Measurements from ENCODE around the gene FOXP4. TPM values are rescaled to one million over a fixed set of nuclear protein-coding genes. Genes with fewer than 3 reads are reported as not detected.

Gene FOXP4
- total RNA-seq, 4 donors from 2014 or later: 10.8 to 30.7 (median 17.7) TPM

GRCh38 chr6:41564448-41565142 is 18.4 kb downstream of the FOXP4 start:
- WGBS: 93% methylated on average over 5 of the region's 5 CpGs
- Histone ChIP-seq H3K4me1 (peaks cover 28 to 48% (median 32%) of the 10 kb centered on the region in 4 donors), H3K27me3 (no peaks in the 10 kb centered on the region), H3K4me3 (no peak overlapping the region), H3K36me3 (peaks cover 20 to 44% (median 29%) of the 10 kb centered on the region in 4 donors), H3K27ac (replicated peaks in 1 of 4) (no peak overlapping the region), H3K9me3 (no peaks in the 10 kb centered on the region)
- intact Hi-C loops (cut with DNase I): no loop called here
- TF ChIP-seq POLR2AphosphoS5 (IDR thresholded peaks at IDR 0.05) (no peak), POLR2A (IDR thresholded peaks at IDR 0.05; ENCODE audit: low read depth) (no peak), EP300 (IDR thresholded peaks at IDR 0.05) (no peak), CTCF (IDR thresholded peaks at IDR 0.05) (no peak)
- DNase-seq (ENCODE audit: extremely low spot score): no peak

DNA sequence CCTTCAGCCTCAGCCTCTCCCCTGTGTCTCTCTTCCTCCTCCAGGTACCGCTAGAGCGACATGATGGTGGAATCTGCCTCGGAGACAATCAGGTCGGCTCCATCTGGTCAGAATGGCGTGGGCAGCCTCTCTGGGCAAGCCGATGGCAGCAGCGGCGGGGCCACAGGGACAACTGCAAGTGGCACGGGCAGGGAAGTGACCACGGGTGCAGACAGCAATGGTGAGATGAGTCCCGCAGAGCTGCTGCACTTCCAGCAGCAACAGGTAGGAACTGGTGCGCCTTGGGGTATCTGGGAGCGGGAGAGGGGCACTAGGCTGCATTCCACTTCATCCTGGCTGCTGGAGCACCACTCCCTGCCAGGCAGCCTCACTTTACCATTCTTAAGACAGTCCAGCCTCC is 19.5 kb downstream of the FOXP4 start:
- Histone ChIP-seq H3K36me3 (peaks cover 20 to 52% (median 29%) of the 10 kb centered on the region in 4 donors), H3K27ac (replicated peaks in 1 of 4) (no peak overlapping the region), H3K9me3 (no peaks in the 10 kb centered on the region), H3K4me3 (no peak overlapping the region), H3K4me1 (peaks cover 24 to 38% (median 31%) of the 10 kb centered on the region in 4 donors), H3K27me3 (no peaks in the 10 kb centered on the region)
- WGBS: 95% methylated on average over 13 of the region's 13 CpGs
- intact Hi-C loops (cut with DNase I): no loop called here
- TF ChIP-seq CTCF (IDR thresholded peaks at IDR 0.05): no peak
- no peak for DNase-seq (ENCODE audit: extremely low spot score)

DNA sequence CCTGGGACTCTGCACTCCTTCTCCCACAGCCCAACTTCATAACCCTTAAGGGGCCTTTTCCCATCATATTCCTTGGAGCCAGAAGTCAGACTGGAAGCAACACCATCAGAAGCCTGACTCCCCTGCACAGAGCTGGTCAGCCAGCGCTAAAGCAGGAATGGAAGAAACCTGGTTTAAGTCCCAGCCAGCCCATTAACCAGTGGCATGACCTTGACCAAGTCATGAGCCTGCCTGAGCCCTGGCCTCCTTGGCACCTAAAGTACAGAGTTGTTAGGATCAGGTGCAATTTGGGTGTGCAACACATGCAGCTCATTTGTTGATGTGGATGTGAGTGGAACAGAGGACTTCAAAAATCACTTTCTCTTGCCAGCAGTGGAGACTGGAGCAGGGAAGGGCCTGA is 20.8 kb downstream of the FOXP4 start:
- peaks cover 20 to 60% (median 29%) of the 10 kb centered on the region in 4 donors for H3K36me3 ChIP-seq
- no peaks in the 10 kb centered on the region for H3K9me3 ChIP-seq
- 100% methylated on average over 1 of the region's 1 CpG for WGBS
- DNase-seq (ENCODE audit: extremely low spot score): no peak
- no peak overlapping the region for H3K27ac ChIP-seq (replicated peaks in 1 of 4)
- no peaks in the 10 kb centered on the region for H3K27me3 ChIP-seq
- no peak for TF ChIP-seq CTCF (IDR thresholded peaks at IDR 0.05)
- intact Hi-C loops (cut with DNase I): no loop called here
- H3K4me3 ChIP-seq: no peak overlapping the region
- peaks cover 21 to 25% (median 24%) of the 10 kb centered on the region in 4 donors for H3K4me1 ChIP-seq

DNA sequence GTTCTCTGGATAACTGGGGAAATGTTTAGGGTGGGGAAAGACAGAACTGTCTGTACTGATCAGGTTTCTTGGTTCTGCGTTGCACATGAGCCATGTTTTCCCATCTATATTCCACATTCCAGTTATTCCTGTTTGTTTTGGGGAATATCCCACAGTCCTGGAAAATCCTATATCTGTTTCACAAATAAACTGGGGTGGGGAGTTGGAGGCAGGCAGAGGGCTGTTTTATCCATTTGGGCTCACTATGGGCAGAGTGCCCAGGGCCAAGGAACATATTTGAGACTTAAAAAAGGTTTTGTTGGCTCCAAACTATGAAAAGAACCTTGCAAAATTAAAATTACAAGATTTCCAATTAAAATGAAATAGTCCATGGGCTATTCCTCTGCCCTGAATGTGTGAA is 21.5 kb downstream of the FOXP4 start:
- H3K27me3 ChIP-seq: no peaks in the 10 kb centered on the region
- no peaks in the 10 kb centered on the region for H3K9me3 ChIP-seq
- no peak for DNase-seq (ENCODE audit: extremely low spot score)
- intact Hi-C loops (cut with DNase I): no loop called here
- H3K4me3 ChIP-seq: no peak overlapping the region
- H3K27ac ChIP-seq (replicated peaks in 1 of 4): no peak overlapping the region
- 94% methylated on average over 1 of the region's 1 CpG for WGBS
- TF ChIP-seq POLR2AphosphoS5 (IDR thresholded peaks at IDR 0.05) (no peak), CTCF (IDR thresholded peaks at IDR 0.05) (no peak), EP300 (IDR thresholded peaks at IDR 0.05) (no peak), POLR2A (IDR thresholded peaks at IDR 0.05; ENCODE audit: low read depth) (no peak)
- H3K4me1 ChIP-seq: peaks cover 17 to 24% (median 21%) of the 10 kb centered on the region in 4 donors
- peaks cover 20 to 62% (median 29%) of the 10 kb centered on the region in 4 donors for H3K36me3 ChIP-seq

GRCh38 chr6:41568202-41568584 is 22.0 kb downstream of the FOXP4 start:
- no peak for DNase-seq (ENCODE audit: extremely low spot score)
- no peak for TF ChIP-seq POLR2A (IDR thresholded peaks at IDR 0.05; ENCODE audit: low read depth)
- no peak for TF ChIP-seq EP300 (IDR thresholded peaks at IDR 0.05)
- TF ChIP-seq CTCF (IDR thresholded peaks at IDR 0.05): no peak
- Histone ChIP-seq H3K4me3 (no peak overlapping the region), H3K9me3 (no peaks in the 10 kb centered on the region), H3K4me1 (peaks cover 14 to 24% (median 19%) of the 10 kb centered on the region in 4 donors), H3K27me3 (no peaks in the 10 kb centered on the region), H3K27ac (replicated peaks in 1 of 4) (peak overlapping the region in 1 of 4 donors; percentile 34), H3K36me3 (peaks cover 20 to 62% (median 29%) of the 10 kb centered on the region in 4 donors)
- WGBS: 98% methylated on average over 6 of the region's 6 CpGs
- intact Hi-C loops (cut with DNase I): no loop called here
